Lung (tissue), 12 donors: ENCODE data around the gene FMR1NB. TPM values are rescaled to one million over a fixed set of nuclear protein-coding genes. Genes with fewer than 3 reads are reported as not detected.

Experiments used
- ATAC-seq: fragments of 200-7000 bp; cut with Tn5 transposase; one replicate; pipeline ENCODE4 v1.9.1; 2020; ENCODE audit warnings: moderate number of reproducible peaks; ENCODE audit not compliant: insufficient read depth, low FRiP score
- DNase-seq, 3 donors: peaks; one replicate each; pipeline ENCODE4 v3.0.0-alpha.2; 2013 to 2017
- H3K27ac ChIP-seq, 2 donors: one replicate each; pipeline ENCODE4 v1.5.1; 2013; ENCODE audit warnings: mild to moderate bottlenecking in 2 of 2, moderate library complexity in 2 of 2, control low read depth in 1 of 2, inconsistent platforms in 1 of 2, low read depth in 1 of 2, low read length in 1 of 2
- H3K27me3 ChIP-seq, 3 donors: one replicate each; pipeline ENCODE4 v1.5.1; 2013; ENCODE audit warnings: low read length in 2 of 3; ENCODE audit not compliant: control insufficient read depth in 3 of 3, insufficient read depth in 3 of 3
- H3K36me3 ChIP-seq, 4 donors: one replicate each; pipeline ENCODE4 v1.5.1; 2013; ENCODE audit warnings: low read length in 4 of 4, mild to moderate bottlenecking in 1 of 4, moderate library complexity in 1 of 4; ENCODE audit not compliant: control insufficient read depth in 4 of 4, insufficient read depth in 4 of 4
- H3K4me1 ChIP-seq, 5 donors: one replicate each; pipeline ENCODE4 v1.5.1; 2013; ENCODE audit warnings: low read length in 5 of 5, mild to moderate bottlenecking in 2 of 5, moderate library complexity in 1 of 5; ENCODE audit not compliant: control insufficient read depth in 5 of 5, insufficient read depth in 5 of 5
- H3K4me3 ChIP-seq: one replicate; pipeline ENCODE4 v1.5.1; 2013; ENCODE audit warnings: mild to moderate bottlenecking, control low read depth, moderate library complexity
- H3K9ac ChIP-seq, 2 donors: one replicate each; pipeline ENCODE4 v1.5.1; 2013; ENCODE audit warnings: low read length in 2 of 2, control low read depth in 1 of 2; ENCODE audit not compliant: insufficient read depth in 1 of 2
- H3K9me3 ChIP-seq, 4 donors: one replicate each; pipeline ENCODE4 v1.5.1; 2013; ENCODE audit warnings: low read length in 3 of 4, mild to moderate bottlenecking in 1 of 4, moderate library complexity in 1 of 4; ENCODE audit not compliant: control insufficient read depth in 4 of 4, insufficient read depth in 3 of 4
- WGBS, 2 donors: extraction: QIAGEN DNeasy Blood & Tissue Kit; methylation state at CpG; one replicate each; pipeline ENCODE4 v1.1.7; 2013; 5-methylcytosine and 5-hydroxymethylcytosine counted together
- polyA plus RNA-seq, 2 donors: library from polyadenylated mRNA; stranded (reverse); fragments of 200-250 nt; gene quantifications; one replicate each; pipeline ENCODE4 v1.2.1, GENCODE V29; 2013
- total RNA-seq, 2 donors: library from RNA; depleted of rRNA in 1 of 2; stranded (reverse); fragments of >200 nt in 1 of 2; gene quantifications; one replicate each; pipeline ENCODE4 v1.2.1, GENCODE V29; 2014 to 2021
- TF ChIP-seq, protein P1 (sequence below): IDR thresholded peaks from 2 replicates; pipeline ENCODE4 v1.5.1; 2012; ENCODE audit warnings: mild to moderate bottlenecking; ENCODE audit errors: control extremely low read depth, extremely low read depth
- donor health status: control.
- donor health status: control.
- donor health status: Bipolar disorder and iron deficiency.
- donor health status: healthy.
- donor health status: DM: yes; HTN: yes; CAD: no.

Gene FMR1NB
- total and polyA plus RNA-seq, 4 donors = not detected

DNA sequence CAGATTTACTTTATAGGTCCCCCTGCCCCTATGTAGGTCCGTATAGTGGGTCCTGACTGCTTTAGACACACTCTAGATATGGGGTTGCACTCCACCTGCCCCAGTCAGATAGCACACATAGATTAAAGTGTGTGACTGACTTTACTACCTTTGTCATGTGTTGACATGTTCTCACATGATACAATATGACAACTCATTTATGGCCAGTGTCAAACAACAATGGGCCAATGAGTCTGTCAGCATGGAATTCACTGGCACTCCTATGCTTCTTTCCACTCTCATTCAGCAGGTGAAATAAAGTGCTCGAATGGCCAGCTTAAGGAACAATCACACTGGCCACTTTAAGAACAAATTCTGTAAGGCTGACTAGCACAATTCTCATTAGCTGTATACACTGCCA, 23.8 kb upstream of the FMR1NB start:
- DNase-seq (no peak), ATAC-seq (no peak)
- peaks cover 0 to 2% (median 0%) of the 10 kb centered on the region in 3 donors for H3K27me3 ChIP-seq
- no peak overlapping the region for H3K4me3 ChIP-seq
- H3K9me3 ChIP-seq = no peaks in the 10 kb centered on the region
- H3K27ac ChIP-seq = no peak overlapping the region
- H3K36me3 ChIP-seq = no peaks in the 10 kb centered on the region
- H3K4me1 ChIP-seq = no peaks in the 10 kb centered on the region
- 62 to 85% methylated on average over 2 of the region's 2 CpGs for WGBS, 2 donors
- TF ChIP-seq, protein P1, sequence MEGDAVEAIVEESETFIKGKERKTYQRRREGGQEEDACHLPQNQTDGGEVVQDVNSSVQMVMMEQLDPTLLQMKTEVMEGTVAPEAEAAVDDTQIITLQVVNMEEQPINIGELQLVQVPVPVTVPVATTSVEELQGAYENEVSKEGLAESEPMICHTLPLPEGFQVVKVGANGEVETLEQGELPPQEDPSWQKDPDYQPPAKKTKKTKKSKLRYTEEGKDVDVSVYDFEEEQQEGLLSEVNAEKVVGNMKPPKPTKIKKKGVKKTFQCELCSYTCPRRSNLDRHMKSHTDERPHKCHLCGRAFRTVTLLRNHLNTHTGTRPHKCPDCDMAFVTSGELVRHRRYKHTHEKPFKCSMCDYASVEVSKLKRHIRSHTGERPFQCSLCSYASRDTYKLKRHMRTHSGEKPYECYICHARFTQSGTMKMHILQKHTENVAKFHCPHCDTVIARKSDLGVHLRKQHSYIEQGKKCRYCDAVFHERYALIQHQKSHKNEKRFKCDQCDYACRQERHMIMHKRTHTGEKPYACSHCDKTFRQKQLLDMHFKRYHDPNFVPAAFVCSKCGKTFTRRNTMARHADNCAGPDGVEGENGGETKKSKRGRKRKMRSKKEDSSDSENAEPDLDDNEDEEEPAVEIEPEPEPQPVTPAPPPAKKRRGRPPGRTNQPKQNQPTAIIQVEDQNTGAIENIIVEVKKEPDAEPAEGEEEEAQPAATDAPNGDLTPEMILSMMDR = no peak
- H3K9ac ChIP-seq = no peak overlapping the region

DNA sequence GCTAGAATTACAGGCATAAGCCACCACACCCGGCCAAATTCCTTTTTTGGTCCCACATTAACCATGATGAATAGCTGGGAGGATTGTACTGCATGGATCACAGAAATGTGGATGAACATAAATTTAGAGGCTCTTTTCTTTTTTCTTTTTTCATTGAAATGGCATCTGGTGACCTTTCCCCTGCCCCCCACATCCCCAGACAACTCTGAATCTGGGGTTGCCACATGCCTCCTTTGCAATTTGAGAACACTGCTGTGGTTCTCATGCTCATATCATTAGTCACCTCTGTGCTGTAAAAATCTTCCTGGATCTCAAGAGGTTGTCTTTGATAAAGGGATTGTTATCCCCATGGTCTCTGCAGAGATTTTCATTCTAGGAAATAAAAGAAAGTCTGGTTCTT, 22.8 kb upstream of the FMR1NB start:
- no peaks in the 10 kb centered on the region for H3K4me1 ChIP-seq
- H3K27ac ChIP-seq = no peak overlapping the region
- ATAC-seq (no peak), DNase-seq (no peak)
- no peaks in the 10 kb centered on the region for H3K9me3 ChIP-seq
- TF ChIP-seq, protein P1 = no peak
- WGBS, 2 donors = 70 to 93% methylated on average over 1 of the region's 1 CpG
- H3K9ac ChIP-seq = no peak overlapping the region
- peaks cover 0 to 2% (median 0%) of the 10 kb centered on the region in 3 donors for H3K27me3 ChIP-seq
- no peaks in the 10 kb centered on the region for H3K36me3 ChIP-seq
- H3K4me3 ChIP-seq = no peak overlapping the region

DNA sequence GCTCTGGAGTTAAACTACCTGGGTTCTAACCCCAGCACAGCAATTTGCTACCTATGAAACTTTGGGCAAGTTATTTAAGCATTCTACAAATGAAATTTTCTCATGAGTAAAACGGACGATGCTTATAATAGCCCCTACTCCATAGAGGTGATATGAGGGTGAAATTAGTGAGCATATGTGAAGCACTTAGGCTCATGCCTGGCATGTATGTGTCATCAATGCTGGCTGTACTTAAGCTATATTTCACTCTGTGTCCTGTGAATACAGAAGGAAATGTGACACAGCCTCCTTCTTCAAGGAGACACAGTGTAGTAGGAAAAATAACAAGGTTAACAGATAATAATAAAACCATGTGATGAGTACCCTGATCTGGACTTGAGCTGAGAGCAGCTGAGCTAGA, 20.4 kb upstream of the FMR1NB start:
- Histone ChIP-seq H3K4me3 (no peak overlapping the region), H3K9ac (no peak overlapping the region), H3K27me3 (no peaks in the 10 kb centered on the region), H3K36me3 (no peaks in the 10 kb centered on the region), H3K4me1 (no peaks in the 10 kb centered on the region), H3K9me3 (no peaks in the 10 kb centered on the region), H3K27ac (no peak overlapping the region)
- ATAC-seq (no peak), DNase-seq (no peak)
- 71 to 89% methylated on average over 2 of the region's 2 CpGs for WGBS, 2 donors
- TF ChIP-seq, protein P1 = no peak

DNA sequence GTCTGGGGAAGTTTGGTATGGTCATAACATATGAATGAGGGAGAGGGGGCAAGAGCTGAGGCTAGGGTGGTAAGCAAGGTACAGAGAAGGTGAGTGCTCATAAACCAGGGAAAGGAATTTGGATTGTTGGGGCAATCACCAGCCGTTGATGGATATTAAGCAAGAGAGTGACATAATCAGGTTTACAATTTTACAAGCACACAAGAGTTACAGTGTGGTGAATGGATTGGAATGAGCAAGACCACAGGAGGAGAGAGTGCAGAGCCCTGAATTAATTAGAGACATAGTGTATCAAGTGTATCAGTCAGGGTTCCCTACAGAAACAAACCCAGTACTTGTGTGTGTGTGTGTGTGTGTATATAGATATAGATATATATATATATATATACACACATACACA, 18.7 kb upstream of the FMR1NB start:
- TF ChIP-seq, protein P1 = no peak
- Histone ChIP-seq H3K36me3 (no peaks in the 10 kb centered on the region), H3K27ac (no peak overlapping the region), H3K4me3 (no peak overlapping the region), H3K9ac (no peak overlapping the region), H3K27me3 (no peaks in the 10 kb centered on the region), H3K9me3 (no peaks in the 10 kb centered on the region), H3K4me1 (no peaks in the 10 kb centered on the region)
- WGBS, 2 donors = 42 to 55% methylated on average over 1 of the region's 1 CpG
- no peak for DNase-seq
- no peak for ATAC-seq
